Ishikawa (cell line): ENCODE measurements around the gene TPRKB.

Source experiments
- CEBPB ChIP-seq: IDR thresholded peaks from 2 replicates; pipeline ENCODE4 v1.6.1; 2012
- CREB1 ChIP-seq: IDR thresholded peaks from 2 replicates; pipeline ENCODE4 v1.6.1; 2012; ENCODE audit warnings: low read depth
- EGR1 ChIP-seq: IDR thresholded peaks from 2 replicates; pipeline ENCODE4 v1.6.1; 2012
- EP300 ChIP-seq: IDR thresholded peaks from 2 replicates; pipeline ENCODE4 v1.6.1; 2012; ENCODE audit warnings: borderline replicate concordance
- FOXM1 ChIP-seq: IDR thresholded peaks from 2 replicates; pipeline ENCODE4 v1.6.1; 2012; ENCODE audit warnings: low read depth, borderline replicate concordance
- NFIC ChIP-seq: IDR thresholded peaks from 2 replicates; pipeline ENCODE4 v1.6.1; 2012
- RAD21 ChIP-seq: IDR thresholded peaks from 2 replicates; pipeline ENCODE4 v1.6.1; 2012; ENCODE audit warnings: low read depth
- TAF1 ChIP-seq: IDR thresholded peaks from 2 replicates; pipeline ENCODE4 v1.6.1; 2012; ENCODE audit warnings: low read depth, mild to moderate bottlenecking
- TCF12 ChIP-seq: IDR thresholded peaks from 2 replicates; pipeline ENCODE4 v1.6.1; 2012; ENCODE audit warnings: low read depth
- TEAD4 ChIP-seq: IDR thresholded peaks from 2 replicates; pipeline ENCODE4 v1.6.1; 2012
- YY1 ChIP-seq: IDR thresholded peaks from 2 replicates; pipeline ENCODE4 v1.6.1; 2012; ENCODE audit warnings: low read depth
- ZBTB7A ChIP-seq: IDR thresholded peaks from 2 replicates; pipeline ENCODE4 v1.6.1; 2012; ENCODE audit warnings: low read depth
- TF ChIP-seq, protein P1 (sequence below): IDR thresholded peaks from 2 replicates; pipeline ENCODE4 v1.6.1; 2012
- TF ChIP-seq, protein P2 (sequence below): IDR thresholded peaks from 2 replicates; pipeline ENCODE4 v1.6.1; 2012; ENCODE audit warnings: low read depth, mild to moderate bottlenecking
- TF ChIP-seq, protein P3 (sequence below): IDR thresholded peaks from 2 replicates; pipeline ENCODE4 v1.6.1; 2012

TPRKB gene

DNA sequence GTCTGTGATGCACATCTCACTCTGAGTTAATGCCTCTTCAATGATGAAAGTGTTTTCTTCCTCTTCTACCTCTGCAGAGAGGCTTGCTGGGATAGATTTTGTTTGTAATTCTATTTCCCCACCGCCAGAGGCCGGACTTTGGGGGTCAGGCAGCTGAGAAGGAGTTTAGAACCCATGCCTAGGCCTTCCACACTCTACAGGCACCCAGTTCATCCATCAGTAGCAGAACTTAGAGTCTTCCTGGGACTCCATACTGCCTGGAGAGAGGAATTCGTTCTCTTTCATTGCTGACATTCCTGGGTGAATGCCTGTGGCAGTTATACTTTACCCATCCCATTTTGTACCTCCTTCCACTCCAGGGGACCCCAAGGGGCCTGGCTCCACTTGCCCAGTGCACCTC, 9.1 kb downstream of the TPRKB start:
- TF ChIP-seq, protein P1, sequence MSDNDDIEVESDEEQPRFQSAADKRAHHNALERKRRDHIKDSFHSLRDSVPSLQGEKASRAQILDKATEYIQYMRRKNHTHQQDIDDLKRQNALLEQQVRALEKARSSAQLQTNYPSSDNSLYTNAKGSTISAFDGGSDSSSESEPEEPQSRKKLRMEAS: no peak

DNA sequence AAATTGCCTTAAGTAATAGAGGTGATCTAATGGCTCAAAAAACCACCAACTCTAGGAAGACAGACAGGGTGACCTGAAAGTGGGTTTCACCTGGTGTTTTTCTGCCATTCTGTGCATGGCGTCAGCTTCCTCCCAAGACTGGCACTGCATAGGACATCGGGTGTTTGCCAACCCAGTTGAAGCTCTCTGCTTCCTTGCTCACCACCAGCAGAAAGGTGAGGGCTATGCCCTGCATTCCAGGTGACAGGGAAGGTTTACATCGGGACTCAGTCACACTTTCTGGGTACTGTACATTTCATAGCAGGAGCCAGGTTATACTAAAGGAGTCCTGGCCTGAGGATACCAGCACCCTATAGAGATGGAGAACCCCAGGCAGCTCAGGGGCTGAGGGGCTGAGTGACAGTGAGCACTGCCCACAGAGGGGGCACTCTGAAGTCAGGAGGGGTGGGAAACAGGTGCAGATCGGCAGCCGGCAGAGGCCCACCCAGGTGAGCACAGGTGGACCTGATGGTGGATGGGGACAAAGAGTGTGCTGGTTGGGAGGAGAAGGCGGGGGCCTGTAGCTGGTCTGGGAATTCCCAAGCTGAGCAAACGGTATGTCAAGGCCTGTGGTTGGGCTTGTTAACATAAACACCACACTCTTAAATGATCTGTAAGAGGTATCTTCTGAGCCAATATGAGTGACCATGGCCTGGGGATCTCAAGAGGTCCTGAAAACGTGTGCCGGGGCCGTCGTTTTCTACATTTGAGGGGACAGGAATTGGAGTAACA, 18.1 kb downstream of the TPRKB start:
- no peak for TF ChIP-seq FOXM1
- TF ChIP-seq EP300: no peak
- no peak for TF ChIP-seq RAD21
- TF ChIP-seq ZBTB7A: no peak
- TF ChIP-seq TAF1: no peak
- TF ChIP-seq, protein P2, sequence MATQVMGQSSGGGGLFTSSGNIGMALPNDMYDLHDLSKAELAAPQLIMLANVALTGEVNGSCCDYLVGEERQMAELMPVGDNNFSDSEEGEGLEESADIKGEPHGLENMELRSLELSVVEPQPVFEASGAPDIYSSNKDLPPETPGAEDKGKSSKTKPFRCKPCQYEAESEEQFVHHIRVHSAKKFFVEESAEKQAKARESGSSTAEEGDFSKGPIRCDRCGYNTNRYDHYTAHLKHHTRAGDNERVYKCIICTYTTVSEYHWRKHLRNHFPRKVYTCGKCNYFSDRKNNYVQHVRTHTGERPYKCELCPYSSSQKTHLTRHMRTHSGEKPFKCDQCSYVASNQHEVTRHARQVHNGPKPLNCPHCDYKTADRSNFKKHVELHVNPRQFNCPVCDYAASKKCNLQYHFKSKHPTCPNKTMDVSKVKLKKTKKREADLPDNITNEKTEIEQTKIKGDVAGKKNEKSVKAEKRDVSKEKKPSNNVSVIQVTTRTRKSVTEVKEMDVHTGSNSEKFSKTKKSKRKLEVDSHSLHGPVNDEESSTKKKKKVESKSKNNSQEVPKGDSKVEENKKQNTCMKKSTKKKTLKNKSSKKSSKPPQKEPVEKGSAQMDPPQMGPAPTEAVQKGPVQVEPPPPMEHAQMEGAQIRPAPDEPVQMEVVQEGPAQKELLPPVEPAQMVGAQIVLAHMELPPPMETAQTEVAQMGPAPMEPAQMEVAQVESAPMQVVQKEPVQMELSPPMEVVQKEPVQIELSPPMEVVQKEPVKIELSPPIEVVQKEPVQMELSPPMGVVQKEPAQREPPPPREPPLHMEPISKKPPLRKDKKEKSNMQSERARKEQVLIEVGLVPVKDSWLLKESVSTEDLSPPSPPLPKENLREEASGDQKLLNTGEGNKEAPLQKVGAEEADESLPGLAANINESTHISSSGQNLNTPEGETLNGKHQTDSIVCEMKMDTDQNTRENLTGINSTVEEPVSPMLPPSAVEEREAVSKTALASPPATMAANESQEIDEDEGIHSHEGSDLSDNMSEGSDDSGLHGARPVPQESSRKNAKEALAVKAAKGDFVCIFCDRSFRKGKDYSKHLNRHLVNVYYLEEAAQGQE: no peak
- TF ChIP-seq TEAD4: no peak
- TF ChIP-seq, protein P1: no peak
- no peak for TF ChIP-seq NFIC
- TF ChIP-seq, protein P3, sequence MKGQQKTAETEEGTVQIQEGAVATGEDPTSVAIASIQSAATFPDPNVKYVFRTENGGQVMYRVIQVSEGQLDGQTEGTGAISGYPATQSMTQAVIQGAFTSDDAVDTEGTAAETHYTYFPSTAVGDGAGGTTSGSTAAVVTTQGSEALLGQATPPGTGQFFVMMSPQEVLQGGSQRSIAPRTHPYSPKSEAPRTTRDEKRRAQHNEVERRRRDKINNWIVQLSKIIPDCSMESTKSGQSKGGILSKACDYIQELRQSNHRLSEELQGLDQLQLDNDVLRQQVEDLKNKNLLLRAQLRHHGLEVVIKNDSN: no peak
- no peak for TF ChIP-seq EGR1
- TF ChIP-seq YY1: no peak
- no peak for TF ChIP-seq TCF12

DNA sequence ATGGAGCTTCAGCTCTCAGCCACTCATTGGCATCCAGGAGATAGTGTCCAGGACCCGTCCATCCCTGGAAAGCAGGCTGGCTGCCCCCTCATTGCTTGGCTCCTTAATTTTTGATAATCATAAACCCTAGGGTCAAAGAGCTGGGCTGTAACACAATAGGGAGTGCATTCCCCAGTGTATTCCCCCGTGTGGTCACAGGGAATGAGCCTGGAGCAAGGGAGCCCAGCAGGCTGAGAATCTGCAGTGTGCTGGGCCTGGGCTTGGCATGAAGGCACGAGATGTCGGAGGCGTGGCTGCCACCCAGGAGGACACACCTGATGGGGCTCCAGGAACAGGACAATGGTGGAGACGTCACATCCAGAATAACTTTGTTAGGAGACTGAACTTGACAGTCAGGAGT, 18.7 kb downstream of the TPRKB start:
- no peak for TF ChIP-seq FOXM1
- TF ChIP-seq TEAD4: no peak

DNA sequence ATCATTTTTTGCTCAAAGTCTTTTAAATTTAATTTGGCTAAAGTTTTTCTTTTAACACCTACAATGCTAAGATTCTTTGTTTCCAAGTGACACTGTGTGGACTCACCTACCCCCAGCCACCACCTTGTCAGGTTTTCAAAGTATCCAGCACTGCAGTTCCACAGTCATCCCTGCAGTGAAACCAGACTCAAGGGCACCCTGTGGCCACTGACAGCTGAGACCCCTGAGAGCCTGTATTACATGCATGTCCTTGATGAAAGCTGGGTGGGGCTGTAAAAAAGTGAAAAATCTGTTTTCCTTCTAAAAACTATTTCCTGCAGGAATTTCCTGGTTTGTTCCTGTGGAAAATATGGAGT, 19.9 kb downstream of the TPRKB start:
- TF ChIP-seq, protein P3: no peak
- TF ChIP-seq TAF1 (no peak), RAD21 (no peak), FOXM1 (no peak), CEBPB (no peak), NFIC (no peak), ZBTB7A (no peak), YY1 (no peak), CREB1 (no peak)
- TF ChIP-seq, protein P2: no peak
- TF ChIP-seq, protein P1: no peak

DNA sequence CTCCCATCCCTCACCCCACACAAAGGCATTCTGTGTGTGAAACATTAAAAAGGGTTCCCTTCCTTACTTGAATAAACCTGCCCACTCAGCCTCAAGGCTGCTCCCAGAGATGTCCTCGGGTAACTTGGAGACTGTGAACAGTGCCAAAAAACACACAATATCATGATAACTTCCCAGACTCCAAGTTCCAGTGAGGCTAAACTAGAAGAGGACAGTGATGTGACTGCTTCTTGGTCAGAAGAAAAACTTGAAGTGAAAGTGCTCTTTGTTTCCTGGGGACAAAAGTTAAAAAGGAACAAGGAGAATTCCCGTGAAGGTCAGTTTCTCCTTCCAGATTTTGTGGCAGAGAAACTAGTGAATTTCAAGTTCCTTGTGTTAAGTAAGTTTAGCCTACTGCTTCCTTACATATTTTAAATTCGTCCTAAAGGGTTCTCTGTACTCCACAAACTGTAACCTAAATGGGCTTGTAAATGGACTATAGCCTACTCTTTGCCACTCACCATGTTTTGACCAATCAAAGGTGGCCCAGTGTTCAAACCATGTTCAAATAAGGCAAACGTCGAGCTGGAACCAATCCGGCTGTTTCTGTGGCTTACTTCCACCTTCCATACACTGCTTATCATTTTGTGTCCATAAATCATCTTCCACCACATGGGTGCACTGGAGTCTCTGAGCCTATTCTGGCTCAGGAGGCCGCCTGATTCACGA, 20.4 kb downstream of the TPRKB start:
- TF ChIP-seq RAD21: no peak
- no peak for TF ChIP-seq FOXM1
- TF ChIP-seq YY1: no peak
- no peak for TF ChIP-seq NFIC
- TF ChIP-seq, protein P3: no peak
- TF ChIP-seq TAF1: no peak
- TF ChIP-seq, protein P2: no peak
- no peak for TF ChIP-seq TCF12
- TF ChIP-seq EP300: no peak
- no peak for TF ChIP-seq CREB1
- TF ChIP-seq EGR1: no peak
- TF ChIP-seq CEBPB: no peak
- TF ChIP-seq ZBTB7A: no peak
- TF ChIP-seq, protein P1: no peak
- TF ChIP-seq TEAD4: no peak
